KMS-11 (cell line): ENCODE measurements around the gene NDOR1.
"Not testable (repeated sequence)": the region's sequence is repeated elsewhere in the genome, so short reads cannot be mapped to it uniquely, and the experiment has no call there.

Source experiments
- H2AFZ ChIP-seq: fragments of 200-600 bp; sonication (generic); 2 replicates; pipeline ENCODE4 v1.6.1; 2016; ENCODE audit warnings: antibody characterized with exemption, mixed run types, low read depth
- H3K27ac ChIP-seq: fragments of 200-600 bp; sonication (generic); 2 replicates; pipeline ENCODE4 v1.6.1; 2016; ENCODE audit warnings: mild to moderate bottlenecking, mixed run types
- H3K27me3 ChIP-seq: fragments of 200-600 bp; sonication (generic); 2 replicates; pipeline ENCODE4 v1.6.1; 2017; ENCODE audit warnings: mild to moderate bottlenecking, low read depth, mixed run types, moderate library complexity; ENCODE audit not compliant: insufficient read depth
- H3K36me3 ChIP-seq: fragments of 200-600 bp; sonication (generic); 2 replicates; pipeline ENCODE4 v1.6.1; 2017; ENCODE audit warnings: mild to moderate bottlenecking, mixed run types; ENCODE audit not compliant: insufficient read depth
- H3K4me1 ChIP-seq: fragments of 200-600 bp; sonication (generic); 2 replicates; pipeline ENCODE4 v1.6.1; 2016; ENCODE audit warnings: mild to moderate bottlenecking, low read depth, mixed run types; ENCODE audit not compliant: poor library complexity, severe bottlenecking
- H3K4me2 ChIP-seq: fragments of 200-600 bp; sonication (generic); 2 replicates; pipeline ENCODE4 v1.7.0; 2016; ENCODE audit warnings: mild to moderate bottlenecking, mixed run types
- H3K4me3 ChIP-seq: fragments of 200-600 bp; sonication (generic); IDR thresholded peaks from 2 replicates; pipeline ENCODE4 v1.6.1; 2017; ENCODE audit warnings: low read depth, low read length, mixed read lengths; ENCODE audit not compliant: insufficient read depth
- H3K79me2 ChIP-seq: fragments of 200-600 bp; sonication (generic); 2 replicates; pipeline ENCODE4 v1.6.1; 2016; ENCODE audit warnings: low read depth, mixed run types; ENCODE audit not compliant: insufficient read depth
- H3K9ac ChIP-seq: fragments of 200-600 bp; sonication (generic); 2 replicates; pipeline ENCODE4 v1.6.1; 2016; ENCODE audit warnings: mild to moderate bottlenecking, mixed run types
- H4K20me1 ChIP-seq: fragments of 200-600 bp; sonication (generic); 2 replicates; pipeline ENCODE4 v1.6.1; 2016; ENCODE audit warnings: mild to moderate bottlenecking, mixed run types; ENCODE audit not compliant: insufficient read depth
- TF ChIP-seq, protein P1 (sequence below): fragments of 200-600 bp; sonication (generic); conservative IDR thresholded peaks from 2 replicates; pipeline ENCODE4 v1.6.1; 2017; ENCODE audit warnings: low read depth, mild to moderate bottlenecking, antibody characterized with exemption, low read length, moderate library complexity, mixed read lengths

NDOR1 gene

DNA sequence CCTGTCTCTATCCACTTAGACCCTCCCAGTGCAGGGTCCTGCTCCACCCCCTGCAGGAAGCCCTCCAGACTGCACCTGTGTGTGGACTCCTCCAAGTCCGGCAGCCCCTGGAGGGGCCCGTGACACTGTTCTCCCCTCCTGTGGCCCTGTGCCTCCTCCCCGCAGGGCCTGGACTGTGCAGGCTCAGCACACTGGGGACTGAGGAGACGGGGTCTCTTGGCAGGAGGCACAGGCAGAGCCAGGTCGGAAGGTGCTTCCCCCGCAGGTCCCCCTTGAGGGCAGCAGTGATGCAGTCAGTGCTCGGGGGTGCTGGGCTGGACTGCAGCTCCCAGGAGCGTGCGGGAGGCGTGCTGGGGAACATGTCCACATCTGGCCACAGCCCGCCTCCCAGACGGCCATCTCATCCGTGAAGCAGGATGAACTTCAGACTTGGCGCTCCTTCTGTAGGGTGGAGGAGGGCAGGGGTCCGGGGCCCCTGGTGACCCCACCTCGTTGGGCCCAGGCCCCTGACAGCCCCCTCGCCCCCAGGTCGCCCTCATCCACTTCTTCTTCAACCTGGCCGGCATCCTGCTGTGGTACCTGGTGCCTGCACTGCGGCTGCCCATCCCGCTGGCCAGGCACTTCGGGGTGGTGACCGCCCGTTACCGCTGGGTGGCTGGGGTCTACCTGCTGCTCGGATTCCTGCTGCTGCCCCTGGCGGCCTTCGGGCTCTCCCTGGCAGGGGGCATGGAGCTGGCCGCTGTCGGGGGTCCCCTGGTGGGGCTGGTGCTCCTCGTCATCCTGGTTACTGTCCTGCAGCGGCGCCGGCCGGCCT lies 30.1 kb downstream of the NDOR1 start:
- Histone ChIP-seq H3K4me2 (no peak overlapping the region), H3K4me3 (no peak overlapping the region), H3K4me1 (peaks cover 23% of the 10 kb centered on the region), H3K9ac (no peak overlapping the region), H3K27ac (no peak overlapping the region), H3K27me3 (peaks cover 43% of the 10 kb centered on the region), H3K36me3 (no peaks in the 10 kb centered on the region), H2AFZ (no peak overlapping the region), H4K20me1 (no peaks in the 10 kb centered on the region), H3K79me2 (no peaks in the 10 kb centered on the region)
- TF ChIP-seq, protein P1, sequence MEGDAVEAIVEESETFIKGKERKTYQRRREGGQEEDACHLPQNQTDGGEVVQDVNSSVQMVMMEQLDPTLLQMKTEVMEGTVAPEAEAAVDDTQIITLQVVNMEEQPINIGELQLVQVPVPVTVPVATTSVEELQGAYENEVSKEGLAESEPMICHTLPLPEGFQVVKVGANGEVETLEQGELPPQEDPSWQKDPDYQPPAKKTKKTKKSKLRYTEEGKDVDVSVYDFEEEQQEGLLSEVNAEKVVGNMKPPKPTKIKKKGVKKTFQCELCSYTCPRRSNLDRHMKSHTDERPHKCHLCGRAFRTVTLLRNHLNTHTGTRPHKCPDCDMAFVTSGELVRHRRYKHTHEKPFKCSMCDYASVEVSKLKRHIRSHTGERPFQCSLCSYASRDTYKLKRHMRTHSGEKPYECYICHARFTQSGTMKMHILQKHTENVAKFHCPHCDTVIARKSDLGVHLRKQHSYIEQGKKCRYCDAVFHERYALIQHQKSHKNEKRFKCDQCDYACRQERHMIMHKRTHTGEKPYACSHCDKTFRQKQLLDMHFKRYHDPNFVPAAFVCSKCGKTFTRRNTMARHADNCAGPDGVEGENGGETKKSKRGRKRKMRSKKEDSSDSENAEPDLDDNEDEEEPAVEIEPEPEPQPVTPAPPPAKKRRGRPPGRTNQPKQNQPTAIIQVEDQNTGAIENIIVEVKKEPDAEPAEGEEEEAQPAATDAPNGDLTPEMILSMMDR, result 0 out of 2 replicates have a peak, but pooled peaks have one; percentile 15

DNA sequence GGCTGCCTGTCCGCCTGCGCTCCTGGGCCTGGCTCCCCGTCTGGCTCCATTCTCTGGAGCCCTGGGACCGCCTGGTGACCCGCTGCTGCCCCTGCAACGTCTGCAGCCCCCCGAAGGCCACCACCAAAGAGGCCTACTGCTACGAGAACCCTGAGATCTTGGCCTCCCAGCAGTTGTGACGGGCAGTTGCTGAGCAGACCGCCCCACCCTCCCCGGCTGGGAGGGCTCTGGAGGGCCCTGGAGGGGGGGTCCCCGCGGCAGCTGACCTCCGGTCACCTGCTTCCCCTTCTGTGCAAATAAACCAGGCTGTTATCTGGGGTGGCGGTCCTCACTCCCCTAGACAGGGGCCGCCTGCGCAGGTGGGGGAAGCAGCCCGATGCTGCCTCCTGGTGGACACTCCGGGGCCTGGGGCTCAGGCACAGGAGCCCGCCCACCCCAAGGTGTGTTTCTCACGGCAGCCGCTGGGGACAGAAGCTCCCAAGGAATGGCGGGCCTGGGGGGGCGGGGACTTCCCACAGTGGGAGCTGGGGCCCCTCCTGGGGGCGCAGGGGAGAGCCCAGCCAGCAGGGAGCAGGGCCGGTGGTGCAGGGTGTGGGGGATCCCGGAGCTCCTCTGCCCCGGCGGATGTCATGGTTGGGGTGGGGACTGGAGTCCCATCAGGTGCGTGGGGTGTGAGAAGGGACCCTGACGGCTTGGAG lies 30.9 kb downstream of the NDOR1 start:
- no peaks in the 10 kb centered on the region for H3K36me3 ChIP-seq
- no peak overlapping the region for H3K9ac ChIP-seq
- peak overlapping the region; percentile 26; the same call in 1 of the 2 replicates for H3K4me2 ChIP-seq
- no peak overlapping the region for H2AFZ ChIP-seq
- no peaks in the 10 kb centered on the region for H3K79me2 ChIP-seq
- TF ChIP-seq, protein P1, result peak; percentile 87
- no peaks in the 10 kb centered on the region for H4K20me1 ChIP-seq
- peaks cover 23% of the 10 kb centered on the region for H3K4me1 ChIP-seq
- H3K27ac ChIP-seq, result no peak overlapping the region
- H3K4me3 ChIP-seq, result no peak overlapping the region
- peaks cover 36% of the 10 kb centered on the region for H3K27me3 ChIP-seq

DNA sequence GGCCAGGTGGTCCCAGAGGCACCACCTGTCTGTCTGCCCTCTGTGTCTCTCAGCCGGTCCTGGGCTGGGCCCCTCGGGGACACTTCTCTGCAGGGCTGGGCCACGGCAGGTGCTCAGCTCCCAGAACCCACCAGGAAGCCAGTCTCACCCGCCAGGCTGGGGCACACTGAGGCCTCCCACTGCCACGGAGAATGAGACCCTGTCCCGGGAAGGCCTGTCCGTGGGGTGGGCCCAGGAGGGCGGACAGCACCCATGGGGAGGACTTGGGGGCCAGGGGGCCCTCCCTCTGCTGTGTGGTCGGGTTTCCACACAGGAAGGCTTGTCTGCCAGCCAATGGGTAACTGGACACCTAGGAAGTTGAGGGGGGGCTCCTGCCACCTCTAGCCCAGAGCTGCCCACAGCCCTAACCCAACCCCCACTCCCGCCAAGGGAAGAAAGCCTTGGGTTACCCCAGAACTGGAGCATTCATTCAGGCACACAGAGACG lies 31.5 kb downstream of the NDOR1 start:
- Histone ChIP-seq H3K27me3 (peaks cover 30% of the 10 kb centered on the region), H3K4me2 (peak overlapping the region; percentile 26; the same call in 1 of the 2 replicates), H2AFZ (no peak overlapping the region), H3K9ac (no peak overlapping the region), H3K27ac (no peak overlapping the region), H3K36me3 (peaks cover under 1% of the 10 kb centered on the region; the same call in 1 of the 2 replicates), H4K20me1 (peaks cover 2% of the 10 kb centered on the region; the same call in 1 of the 2 replicates), H3K4me1 (peaks cover 23% of the 10 kb centered on the region), H3K4me3 (no peak overlapping the region), H3K79me2 (peaks cover 4% of the 10 kb centered on the region)
- TF ChIP-seq, protein P1, result no peak

DNA sequence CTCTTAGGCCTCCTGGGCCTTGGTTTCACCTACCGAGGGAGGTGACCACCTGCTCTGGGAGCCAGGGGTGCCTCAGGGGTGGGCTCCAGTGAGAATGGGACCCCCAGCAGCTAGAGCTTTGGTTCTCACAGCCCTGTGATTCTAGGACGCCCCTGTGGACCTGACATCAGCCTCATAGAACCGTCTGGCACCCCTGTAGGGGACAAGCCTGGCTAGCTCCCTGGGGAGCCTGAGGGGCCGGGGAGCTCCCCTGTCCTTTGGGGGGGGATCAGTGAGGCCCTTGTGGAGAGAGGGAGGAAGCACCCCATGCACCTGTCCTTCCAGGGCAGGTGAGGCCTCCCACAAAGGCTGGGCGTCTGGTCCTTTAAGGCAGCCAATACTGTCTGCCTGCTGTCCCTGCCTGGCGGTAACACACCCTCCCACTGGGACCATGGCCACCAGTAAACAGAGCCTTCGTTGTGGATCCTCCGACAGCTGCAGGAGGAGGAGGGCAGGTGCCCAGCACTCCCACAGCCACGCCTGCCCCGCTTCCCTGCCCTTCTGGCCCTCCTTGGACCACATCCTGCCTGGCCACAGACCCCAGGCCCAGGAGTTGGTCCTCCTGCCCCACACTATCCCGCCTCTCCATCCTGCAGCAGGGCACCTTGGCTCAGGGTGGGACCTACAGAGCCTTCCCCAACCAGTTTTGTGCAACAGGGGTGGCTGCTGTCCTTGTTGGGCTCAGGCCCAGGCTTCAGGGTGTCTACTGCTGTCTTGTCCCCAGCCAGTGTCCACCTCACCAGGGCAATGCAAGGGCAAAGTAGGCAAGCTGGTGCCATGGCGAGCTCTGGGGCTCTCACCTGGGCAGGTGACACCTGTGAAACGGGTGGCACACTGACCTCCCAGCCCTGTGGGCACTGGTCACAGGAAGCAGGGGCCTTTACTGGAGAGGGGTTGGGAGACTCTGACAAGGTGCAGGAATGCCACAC lies 32.5 kb downstream of the NDOR1 start:
- TF ChIP-seq, protein P1, result no peak
- Histone ChIP-seq H3K27me3 (peaks cover 22% of the 10 kb centered on the region), H3K4me2 (no peak overlapping the region; the same call in 1 of the 2 replicates), H3K4me1 (peaks cover 31% of the 10 kb centered on the region), H3K79me2 (peaks cover 15% of the 10 kb centered on the region), H2AFZ (no peak overlapping the region), H4K20me1 (peaks cover 12% of the 10 kb centered on the region; the same call in 1 of the 2 replicates), H3K9ac (no peak overlapping the region), H3K27ac (no peak overlapping the region), H3K36me3 (peaks cover 7% of the 10 kb centered on the region; the same call in 1 of the 2 replicates), H3K4me3 (no peak overlapping the region)

DNA sequence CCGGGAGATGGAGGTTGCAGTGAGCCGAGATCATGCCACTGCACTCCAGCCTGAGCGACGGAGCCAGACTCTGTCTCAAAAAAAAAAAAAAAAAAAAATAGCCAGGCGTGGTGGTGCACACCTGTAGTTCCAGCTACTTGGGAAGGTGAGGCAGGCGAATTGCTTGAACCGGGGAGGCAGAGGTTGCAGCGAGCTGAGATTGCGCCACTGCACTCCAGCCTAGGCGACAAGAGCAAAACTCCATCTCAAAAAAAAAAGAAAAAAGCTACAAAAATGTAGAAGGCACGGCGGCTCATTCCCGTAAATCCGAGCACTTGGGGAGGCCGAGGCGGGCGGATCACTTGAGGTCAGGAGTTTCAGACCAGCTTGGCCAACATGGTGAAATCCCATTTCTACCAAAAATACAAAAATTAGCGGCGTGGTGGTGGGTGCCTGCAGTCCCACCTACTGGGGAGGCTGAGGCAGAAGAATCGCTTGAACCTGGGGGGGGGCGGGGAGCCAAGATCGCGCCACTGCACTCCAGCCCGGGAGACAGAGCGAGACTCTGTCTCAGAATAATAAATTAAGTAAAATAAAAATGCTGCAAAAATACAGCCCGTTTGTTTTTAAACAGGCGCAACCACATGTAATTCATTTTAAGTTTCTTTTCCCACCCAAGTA lies 34.2 kb downstream of the NDOR1 start:
- H3K9ac ChIP-seq, result peak overlapping the region; percentile 82
- H3K27ac ChIP-seq, result peak overlapping the region; percentile 91
- peaks cover 31% of the 10 kb centered on the region for H3K4me1 ChIP-seq
- not testable (repeated sequence) for H3K4me3 ChIP-seq, H3K36me3 ChIP-seq
- H3K4me2 ChIP-seq, result peak overlapping the region; percentile 58
- peaks cover 12% of the 10 kb centered on the region; the same call in 1 of the 2 replicates for H4K20me1 ChIP-seq
- H2AFZ ChIP-seq, result peak overlapping the region; percentile 72
- peaks cover 17% of the 10 kb centered on the region for H3K79me2 ChIP-seq
- H3K27me3 ChIP-seq, result peaks cover 12% of the 10 kb centered on the region
